Renal cortex interstitium (tissue), 11 donors: ENCODE results near the gene EDIL3. TPM values are rescaled to one million over a fixed set of nuclear protein-coding genes. Genes with fewer than 3 reads are reported as not detected.
A peak's percentile ranks its signal among the peaks of the same experiment; 100 is the strongest.

ENCODE experiments used
- DNase-seq, 11 donors: peaks; one replicate each; pipeline ENCODE4 v3.0.0-alpha.2; 2013; ENCODE audit warnings: low read depth in 9 of 11, low spot score in 4 of 11; ENCODE audit errors: extremely low read depth in 1 of 11
- polyA plus RNA-seq, 3 donors: library from polyadenylated mRNA; unstranded; fragments of 120-200 nt; gene quantifications; one replicate each; pipeline ENCODE4 v1.2.1, GENCODE V29; 2013; ENCODE audit not compliant: insufficient read length in 3 of 3

Gene EDIL3
- polyA plus RNA-seq, 3 donors: 41.3 to 60.3 (median 54.4) TPM

GRCh38 chr5:84382363-84383295 lies 2.1 kb downstream of the EDIL3 start:
- peak in 4 of 11 donors; percentile 25 to 46 (median 30) for DNase-seq

- no peak for DNase-seq
Observed at GRCh38 chr5:84381502-84382362, 2.9 kb downstream of the EDIL3 start.

- DNase-seq: no peak
Observed at GRCh38 chr5:84379749-84380148, 4.9 kb downstream of the EDIL3 start.

- no peak for DNase-seq
Observed at GRCh38 chr5:84378961-84379360, 5.7 kb downstream of the EDIL3 start.

- no peak for DNase-seq
Observed at GRCh38 chr5:84378420-84378819, 6.3 kb downstream of the EDIL3 start.

GRCh38 chr5:84376346-84376745 lies 8.3 kb downstream of the EDIL3 start:
- no peak for DNase-seq

- no peak for DNase-seq
Observed at GRCh38 chr5:84374568-84374967, 10.1 kb downstream of the EDIL3 start.

- no peak for DNase-seq
Observed at GRCh38 chr5:84373506-84373905, 11.2 kb downstream of the EDIL3 start.

GRCh38 chr5:84372066-84372695 lies 12.5 kb downstream of the EDIL3 start:
- DNase-seq: peak in 1 of 11 donors; percentile 11

GRCh38 chr5:84370176-84370575 lies 14.5 kb downstream of the EDIL3 start:
- DNase-seq: no peak

- DNase-seq: no peak
Observed at GRCh38 chr5:84364043-84364442, 20.6 kb downstream of the EDIL3 start.

GRCh38 chr5:84362061-84362720 lies 22.5 kb downstream of the EDIL3 start:
- DNase-seq: no peak

- no peak for DNase-seq
Observed at GRCh38 chr5:84361572-84361971, 23.1 kb downstream of the EDIL3 start.

- DNase-seq: no peak
Observed at GRCh38 chr5:84360056-84360455, 24.6 kb downstream of the EDIL3 start.

GRCh38 chr5:84354101-84354500 lies 30.6 kb downstream of the EDIL3 start:
- DNase-seq: no peak

- DNase-seq: no peak
Observed at GRCh38 chr5:84344788-84345187, 39.9 kb downstream of the EDIL3 start.

- no peak for DNase-seq
Observed at GRCh38 chr5:84343171-84343570, 41.5 kb downstream of the EDIL3 start.

GRCh38 chr5:84332106-84332505 lies 52.6 kb downstream of the EDIL3 start:
- DNase-seq: no peak

GRCh38 chr5:84327591-84327990 lies 57.1 kb downstream of the EDIL3 start:
- no peak for DNase-seq
